ENCODE results near the gene SREBF2.

SREBF2 gene

DNA sequence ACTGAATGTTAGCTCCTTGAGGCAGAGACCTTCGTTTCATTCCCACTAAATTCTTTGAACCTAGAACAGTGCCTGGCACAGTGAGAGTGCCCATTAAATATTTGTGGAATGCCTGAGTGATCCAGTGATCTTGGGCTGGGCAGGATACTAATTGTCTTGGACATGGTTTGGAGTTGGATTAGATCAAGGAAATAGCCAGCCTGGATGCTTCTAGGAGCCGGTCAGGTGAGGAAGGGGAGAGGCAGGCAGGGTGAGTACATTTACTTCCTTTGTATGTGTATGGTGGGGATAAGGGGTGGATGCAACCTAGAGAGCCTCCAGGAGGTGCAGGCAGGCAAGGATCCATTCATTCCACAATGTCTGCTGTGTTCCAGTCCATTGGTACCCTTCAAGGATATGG lies 3.6 kb downstream of the SREBF2 start:
- Histone ChIP-seq H3K4me3 (ENCODE audit: low read depth, low read length, poor library complexity, severe bottlenecking) (peak overlapping the region; percentile 16), H3K4me1 (ENCODE audit: insufficient read depth, low read length, severe bottlenecking) (peaks cover 80% of the 10 kb centered on the region), H3K9ac (ENCODE audit: low read length) (peak overlapping the region; percentile 23; the same call in 1 of the 2 replicates), H3K27ac (ENCODE audit: low read depth, low read length, poor library complexity, severe bottlenecking) (peak overlapping the region; percentile 59), H3K4me2 (ENCODE audit: low read length) (peak overlapping the region; percentile 52; the same call in 1 of the 2 replicates), H3K79me2 (ENCODE audit: insufficient read depth, low read length) (peaks cover 82% of the 10 kb centered on the region), H4K20me1 (ENCODE audit: insufficient read depth, low read length) (no peaks in the 10 kb centered on the region), H3K36me3 (ENCODE audit: insufficient read depth, low read length) (peaks cover 79% of the 10 kb centered on the region), H2AFZ (ENCODE audit: low read length) (no peak overlapping the region), H3K9me2 (ENCODE audit: low read depth, low read length) (no peaks in the 10 kb centered on the region), H3K27me3 (ENCODE audit: insufficient read depth, low read length) (no peaks in the 10 kb centered on the region), H3K9me3 (ENCODE audit: low read length) (peaks cover 3% of the 10 kb centered on the region; the same call in 1 of the 2 replicates), H3F3A (ENCODE audit: insufficient read depth, low read length) (0 out of 2 replicates have a peak, but pooled peaks cover 2% of the 10 kb centered on the region)
- TF ChIP-seq EZH2 (IDR thresholded peaks at IDR 0.05; ENCODE audit: borderline replicate concordance, low read length), result no peak
- TF ChIP-seq, protein P1, sequence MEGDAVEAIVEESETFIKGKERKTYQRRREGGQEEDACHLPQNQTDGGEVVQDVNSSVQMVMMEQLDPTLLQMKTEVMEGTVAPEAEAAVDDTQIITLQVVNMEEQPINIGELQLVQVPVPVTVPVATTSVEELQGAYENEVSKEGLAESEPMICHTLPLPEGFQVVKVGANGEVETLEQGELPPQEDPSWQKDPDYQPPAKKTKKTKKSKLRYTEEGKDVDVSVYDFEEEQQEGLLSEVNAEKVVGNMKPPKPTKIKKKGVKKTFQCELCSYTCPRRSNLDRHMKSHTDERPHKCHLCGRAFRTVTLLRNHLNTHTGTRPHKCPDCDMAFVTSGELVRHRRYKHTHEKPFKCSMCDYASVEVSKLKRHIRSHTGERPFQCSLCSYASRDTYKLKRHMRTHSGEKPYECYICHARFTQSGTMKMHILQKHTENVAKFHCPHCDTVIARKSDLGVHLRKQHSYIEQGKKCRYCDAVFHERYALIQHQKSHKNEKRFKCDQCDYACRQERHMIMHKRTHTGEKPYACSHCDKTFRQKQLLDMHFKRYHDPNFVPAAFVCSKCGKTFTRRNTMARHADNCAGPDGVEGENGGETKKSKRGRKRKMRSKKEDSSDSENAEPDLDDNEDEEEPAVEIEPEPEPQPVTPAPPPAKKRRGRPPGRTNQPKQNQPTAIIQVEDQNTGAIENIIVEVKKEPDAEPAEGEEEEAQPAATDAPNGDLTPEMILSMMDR (IDR thresholded peaks at IDR 0.05; ENCODE audit: low read length), result no peak

DNA sequence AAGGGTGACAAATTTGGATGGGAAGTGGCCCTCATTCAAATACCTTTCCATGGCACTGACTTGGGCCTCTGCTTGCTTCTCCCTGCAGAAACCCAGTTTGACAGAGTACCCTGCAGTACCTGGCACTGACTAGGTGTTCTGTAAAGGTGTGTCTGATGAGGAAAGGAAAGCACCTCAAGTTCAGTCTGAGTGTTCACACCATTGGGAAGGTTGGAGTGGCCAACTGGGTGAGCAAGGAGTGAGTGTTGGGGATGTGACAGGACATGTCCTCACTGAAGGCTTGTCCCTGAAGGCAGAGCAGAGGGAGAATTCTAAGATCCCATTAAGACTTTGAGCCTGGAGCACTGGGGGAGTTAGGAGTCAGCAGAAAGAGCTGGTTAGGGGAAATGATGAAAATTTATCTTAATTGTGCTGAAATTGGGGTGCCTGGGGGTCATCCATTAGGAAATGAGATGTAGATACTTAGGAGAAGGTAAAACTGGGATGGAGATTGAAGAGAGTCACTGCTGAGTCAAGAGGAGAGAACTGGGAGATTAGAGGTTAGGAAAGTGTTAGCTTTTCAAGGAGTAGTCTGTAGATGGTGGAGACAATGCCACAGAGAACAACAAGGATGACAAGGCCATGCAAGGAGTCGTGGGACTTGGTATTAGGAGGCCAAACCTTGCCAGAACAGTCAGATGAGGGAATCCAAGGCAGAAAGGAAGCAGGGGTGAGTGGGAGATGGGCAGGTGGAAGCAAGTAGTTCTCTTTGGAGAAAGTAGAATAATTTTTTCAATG lies 6.1 kb downstream of the SREBF2 start:
- TF ChIP-seq EZH2 (IDR thresholded peaks at IDR 0.05; ENCODE audit: borderline replicate concordance, low read length), result no peak
- TF ChIP-seq, protein P1 (IDR thresholded peaks at IDR 0.05; ENCODE audit: low read length), result no peak
- H3K36me3 ChIP-seq (ENCODE audit: insufficient read depth, low read length), result peaks cover 89% of the 10 kb centered on the region
- H3K27me3 ChIP-seq (ENCODE audit: insufficient read depth, low read length), result no peaks in the 10 kb centered on the region
- H4K20me1 ChIP-seq (ENCODE audit: insufficient read depth, low read length), result no peaks in the 10 kb centered on the region
- H3K9me3 ChIP-seq (ENCODE audit: low read length), result no peaks in the 10 kb centered on the region
- H3K4me1 ChIP-seq (ENCODE audit: insufficient read depth, low read length, severe bottlenecking), result peaks cover 93% of the 10 kb centered on the region
- H3F3A ChIP-seq (ENCODE audit: insufficient read depth, low read length), result 0 out of 2 replicates have a peak, but pooled peaks cover 2% of the 10 kb centered on the region
- peak overlapping the region; percentile 0; the same call in 1 of the 2 replicates for H3K9ac ChIP-seq (ENCODE audit: low read length)
- H3K79me2 ChIP-seq (ENCODE audit: insufficient read depth, low read length), result peaks cover 96% of the 10 kb centered on the region
- peak overlapping the region; percentile 31; the same call in 1 of the 2 replicates for H3K4me2 ChIP-seq (ENCODE audit: low read length)
- H3K27ac ChIP-seq (ENCODE audit: low read depth, low read length, poor library complexity, severe bottlenecking), result peak overlapping the region; percentile 42
- H3K4me3 ChIP-seq (ENCODE audit: low read depth, low read length, poor library complexity, severe bottlenecking), result peak overlapping the region; percentile 17
- no peaks in the 10 kb centered on the region for H3K9me2 ChIP-seq (ENCODE audit: low read depth, low read length)
- H2AFZ ChIP-seq (ENCODE audit: low read length), result no peak overlapping the region

DNA sequence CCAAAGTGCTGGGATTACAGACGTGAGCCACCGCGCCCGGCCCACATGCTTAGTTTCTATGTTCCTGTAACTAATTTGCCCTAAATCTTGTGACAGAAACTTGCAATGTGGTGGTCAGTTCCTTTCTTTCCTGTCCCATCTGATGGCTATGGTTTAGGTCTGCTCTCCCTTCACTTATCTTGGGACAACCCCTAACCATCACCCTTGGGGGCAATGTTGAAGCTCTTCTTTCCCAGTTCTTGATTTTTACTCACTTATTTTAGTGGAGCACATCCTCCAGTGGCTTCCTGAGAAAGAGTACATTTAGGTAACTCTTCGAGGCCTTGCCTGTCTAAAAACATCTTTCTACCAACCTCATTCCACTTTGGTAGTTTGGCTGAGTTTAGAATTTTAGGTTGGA lies 7.3 kb downstream of the SREBF2 start:
- Histone ChIP-seq H3K4me1 (ENCODE audit: insufficient read depth, low read length, severe bottlenecking) (peaks cover 96% of the 10 kb centered on the region), H3F3A (ENCODE audit: insufficient read depth, low read length) (0 out of 2 replicates have a peak, but pooled peaks cover 2% of the 10 kb centered on the region), H3K9me3 (ENCODE audit: low read length) (no peaks in the 10 kb centered on the region), H3K79me2 (ENCODE audit: insufficient read depth, low read length) (peaks cover 96% of the 10 kb centered on the region), H3K4me2 (ENCODE audit: low read length) (peak overlapping the region; percentile 46; the same call in 1 of the 2 replicates), H3K9me2 (ENCODE audit: low read depth, low read length) (no peaks in the 10 kb centered on the region), H2AFZ (ENCODE audit: low read length) (no peak overlapping the region), H3K4me3 (ENCODE audit: low read depth, low read length, poor library complexity, severe bottlenecking) (no peak overlapping the region), H3K9ac (ENCODE audit: low read length) (no peak overlapping the region), H3K27me3 (ENCODE audit: insufficient read depth, low read length) (no peaks in the 10 kb centered on the region), H4K20me1 (ENCODE audit: insufficient read depth, low read length) (no peaks in the 10 kb centered on the region), H3K27ac (ENCODE audit: low read depth, low read length, poor library complexity, severe bottlenecking) (peak overlapping the region; percentile 42), H3K36me3 (ENCODE audit: insufficient read depth, low read length) (peaks cover 87% of the 10 kb centered on the region)
- no peak for TF ChIP-seq EZH2 (IDR thresholded peaks at IDR 0.05; ENCODE audit: borderline replicate concordance, low read length)
- TF ChIP-seq, protein P1 (IDR thresholded peaks at IDR 0.05; ENCODE audit: low read length), result no peak
